SK-N-SH treated with all-trans-retinoic acid at 6 μM for 48 hours (cell line): Measurements from ENCODE around the gene RAPGEF4.
A peak's percentile ranks its signal among the peaks of the same experiment; 100 is the strongest.

Experiments
- ATAC-seq: fragments of 200-7000 bp; cut with Tn5 transposase; 3 replicates; pipeline ENCODE4 v1.9.1; 2020; ENCODE audit warnings: mild to moderate bottlenecking, moderate library complexity
- ARNTL ChIP-seq: fragments of 450-650 bp; formaldehyde crosslinking; IDR thresholded peaks from 2 replicates; pipeline ENCODE4 v1.5.0; 2020; ENCODE audit warnings: low read depth, mild to moderate bottlenecking, moderate library complexity, borderline replicate concordance
- ESRRG ChIP-seq: fragments of 250-450 bp; sonication (Bioruptor Pico); IDR thresholded peaks from 2 replicates; pipeline ENCODE4 v1.6.1; 2021; ENCODE audit warnings: mild to moderate bottlenecking
- GLIS3 ChIP-seq: fragments of 250-450 bp; sonication (Bioruptor Pico); IDR thresholded peaks from 2 replicates; pipeline ENCODE4 v1.5.0; 2020; ENCODE audit warnings: mild to moderate bottlenecking, moderate library complexity
- ISL1 ChIP-seq: fragments of 250-450 bp; sonication (Bioruptor Pico); IDR thresholded peaks from 2 replicates; pipeline ENCODE4 v2.1.2; 2022; ENCODE audit warnings: mild to moderate bottlenecking, moderate library complexity
- OSR1 ChIP-seq: fragments of 250-450 bp; sonication (Bioruptor Pico); IDR thresholded peaks from 2 replicates; pipeline ENCODE4 v1.8.0; 2022; ENCODE audit warnings: moderate library complexity, mild to moderate bottlenecking, inconsistent platforms
- PPARA ChIP-seq: fragments of 250-450 bp; sonication (Bioruptor Pico); IDR thresholded peaks from 2 replicates; pipeline ENCODE4 v1.5.0; 2020; ENCODE audit warnings: mild to moderate bottlenecking, borderline replicate concordance
- RARB ChIP-seq: fragments of 250-450 bp; sonication (Bioruptor Pico); IDR thresholded peaks from 2 replicates; pipeline ENCODE4 v1.8.0; 2021; ENCODE audit warnings: mild to moderate bottlenecking, moderate library complexity
- TCF4 ChIP-seq: fragments of 250-450 bp; sonication (Bioruptor Pico); IDR thresholded peaks from 2 replicates; pipeline ENCODE4 v1.8.0; 2021; ENCODE audit warnings: mild to moderate bottlenecking, moderate library complexity, borderline replicate concordance
- TOX ChIP-seq: fragments of 250-450 bp; sonication (Bioruptor Pico); IDR thresholded peaks from 2 replicates; pipeline ENCODE4 v1.8.0; 2021; ENCODE audit warnings: mild to moderate bottlenecking, moderate library complexity, borderline replicate concordance
- ZC3H10 ChIP-seq: fragments of 250-450 bp; sonication (Bioruptor Pico); IDR thresholded peaks from 2 replicates; pipeline ENCODE4 v1.5.1; 2021; ENCODE audit warnings: mild to moderate bottlenecking, moderate library complexity
- ZFP3 ChIP-seq: fragments of 250-450 bp; sonication (Bioruptor Pico); IDR thresholded peaks from 2 replicates; pipeline ENCODE4 v1.5.0; 2020; ENCODE audit warnings: mild to moderate bottlenecking, moderate library complexity
- ZFP30 ChIP-seq: fragments of 450-650 bp; formaldehyde crosslinking; IDR thresholded peaks from 2 replicates; pipeline ENCODE4 v1.5.0; 2022; ENCODE audit warnings: mild to moderate bottlenecking, moderate library complexity
- ZNF565 ChIP-seq: fragments of 450-650 bp; formaldehyde crosslinking; conservative IDR thresholded peaks from 2 replicates; pipeline ENCODE4 v1.5.0; 2020; ENCODE audit warnings: low read depth, mild to moderate bottlenecking, moderate library complexity
- ZNF70 ChIP-seq: fragments of 450-650 bp; formaldehyde crosslinking; IDR thresholded peaks from 2 replicates; pipeline ENCODE4 v1.5.0; 2020; ENCODE audit warnings: mild to moderate bottlenecking, moderate library complexity
- ZNF8 ChIP-seq: fragments of 450-650 bp; formaldehyde crosslinking; IDR thresholded peaks from 2 replicates; pipeline ENCODE4 v1.5.0; 2020; ENCODE audit warnings: mild to moderate bottlenecking, moderate library complexity
- TF ChIP-seq, protein P1 (sequence below): fragments of 250-450 bp; sonication (Bioruptor Pico); IDR thresholded peaks from 2 replicates; pipeline ENCODE4 v1.5.0; 2020; ENCODE audit warnings: mild to moderate bottlenecking, moderate library complexity
- TF ChIP-seq, protein P2 (sequence below): fragments of 250-450 bp; sonication (Bioruptor Pico); IDR thresholded peaks from 2 replicates; pipeline ENCODE4 v1.5.1; 2021; ENCODE audit warnings: mild to moderate bottlenecking, moderate library complexity
- TF ChIP-seq, protein P3 (sequence below): fragments of 250-450 bp; sonication (Bioruptor Pico); IDR thresholded peaks from 2 replicates; pipeline ENCODE4 v1.8.0; 2020; ENCODE audit warnings: mild to moderate bottlenecking, moderate library complexity, borderline replicate concordance
- TF ChIP-seq, protein P4 (sequence below): fragments of 250-450 bp; sonication (Bioruptor Pico); IDR thresholded peaks from 2 replicates; pipeline ENCODE4 v1.5.1; 2020; ENCODE audit warnings: low read depth, mild to moderate bottlenecking, moderate library complexity

The RAPGEF4 gene

DNA sequence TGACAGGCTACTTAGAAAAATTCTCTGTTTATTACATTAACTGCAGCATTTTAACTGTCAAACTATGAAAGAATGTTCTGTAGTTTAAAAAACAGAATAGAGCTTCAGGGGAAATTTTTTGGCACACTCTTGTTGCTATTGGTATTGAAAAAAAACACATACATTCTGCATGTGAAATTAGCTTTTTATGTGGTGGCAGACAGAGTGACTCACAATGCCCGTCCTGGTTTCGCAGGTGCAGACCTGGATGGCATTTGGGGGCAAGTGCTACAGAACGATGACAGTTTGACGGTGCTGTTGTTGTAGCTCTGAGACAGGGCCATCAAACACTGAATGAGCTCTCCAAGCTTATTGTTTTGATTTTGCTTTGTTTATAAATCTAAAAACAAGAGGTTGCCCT is 235.0 kb downstream of the RAPGEF4 start:
- no peak for ATAC-seq

DNA sequence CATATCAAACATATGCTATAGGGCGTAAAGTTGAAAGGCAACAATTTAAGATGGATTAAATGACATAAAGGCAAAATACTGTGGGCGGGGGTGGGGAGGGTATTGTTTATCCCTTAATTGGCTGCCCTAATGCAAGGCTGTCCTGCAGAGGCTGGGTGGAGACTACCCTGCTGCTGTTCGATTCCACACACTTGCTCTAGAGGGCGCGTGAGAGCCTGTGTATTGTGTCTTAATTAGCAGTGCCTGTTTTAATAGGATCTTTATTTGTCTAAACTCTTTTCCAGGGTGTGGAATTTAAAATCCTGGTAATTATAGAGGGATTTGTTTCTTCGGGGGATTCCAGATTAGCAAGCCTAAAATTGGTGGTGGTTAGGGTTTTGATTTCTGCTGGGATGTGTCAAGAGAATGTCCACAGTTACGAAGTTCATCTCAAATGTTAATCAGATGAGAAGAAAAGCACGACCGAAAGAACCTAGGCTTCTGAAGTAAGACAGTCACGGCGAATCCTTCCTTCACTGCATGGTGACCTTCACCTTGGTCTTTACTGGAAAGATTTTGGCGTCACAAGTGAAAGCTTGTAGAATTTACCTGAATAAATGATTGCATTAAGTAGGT is 236.5 kb downstream of the RAPGEF4 start:
- TF ChIP-seq, protein P1, sequence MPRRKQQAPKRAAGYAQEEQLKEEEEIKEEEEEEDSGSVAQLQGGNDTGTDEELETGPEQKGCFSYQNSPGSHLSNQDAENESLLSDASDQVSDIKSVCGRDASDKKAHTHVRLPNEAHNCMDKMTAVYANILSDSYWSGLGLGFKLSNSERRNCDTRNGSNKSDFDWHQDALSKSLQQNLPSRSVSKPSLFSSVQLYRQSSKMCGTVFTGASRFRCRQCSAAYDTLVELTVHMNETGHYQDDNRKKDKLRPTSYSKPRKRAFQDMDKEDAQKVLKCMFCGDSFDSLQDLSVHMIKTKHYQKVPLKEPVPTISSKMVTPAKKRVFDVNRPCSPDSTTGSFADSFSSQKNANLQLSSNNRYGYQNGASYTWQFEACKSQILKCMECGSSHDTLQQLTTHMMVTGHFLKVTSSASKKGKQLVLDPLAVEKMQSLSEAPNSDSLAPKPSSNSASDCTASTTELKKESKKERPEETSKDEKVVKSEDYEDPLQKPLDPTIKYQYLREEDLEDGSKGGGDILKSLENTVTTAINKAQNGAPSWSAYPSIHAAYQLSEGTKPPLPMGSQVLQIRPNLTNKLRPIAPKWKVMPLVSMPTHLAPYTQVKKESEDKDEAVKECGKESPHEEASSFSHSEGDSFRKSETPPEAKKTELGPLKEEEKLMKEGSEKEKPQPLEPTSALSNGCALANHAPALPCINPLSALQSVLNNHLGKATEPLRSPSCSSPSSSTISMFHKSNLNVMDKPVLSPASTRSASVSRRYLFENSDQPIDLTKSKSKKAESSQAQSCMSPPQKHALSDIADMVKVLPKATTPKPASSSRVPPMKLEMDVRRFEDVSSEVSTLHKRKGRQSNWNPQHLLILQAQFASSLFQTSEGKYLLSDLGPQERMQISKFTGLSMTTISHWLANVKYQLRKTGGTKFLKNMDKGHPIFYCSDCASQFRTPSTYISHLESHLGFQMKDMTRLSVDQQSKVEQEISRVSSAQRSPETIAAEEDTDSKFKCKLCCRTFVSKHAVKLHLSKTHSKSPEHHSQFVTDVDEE (CRISPR knock-in tag) = no peak
- TF ChIP-seq TOX (CRISPR knock-in tag) (no peak), ESRRG (CRISPR knock-in tag) (no peak), ISL1 (CRISPR knock-in tag) (no peak), ZFP3 (CRISPR knock-in tag) (no peak), ZNF565 (CRISPR knock-in tag) (no peak), PPARA (CRISPR knock-in tag) (no peak), OSR1 (CRISPR knock-in tag) (no peak), GLIS3 (CRISPR knock-in tag) (no peak), ZFP30 (CRISPR knock-in tag) (no peak), ZC3H10 (no peak), RARB (CRISPR knock-in tag) (no peak), TCF4 (no peak)
- TF ChIP-seq, protein P2, sequence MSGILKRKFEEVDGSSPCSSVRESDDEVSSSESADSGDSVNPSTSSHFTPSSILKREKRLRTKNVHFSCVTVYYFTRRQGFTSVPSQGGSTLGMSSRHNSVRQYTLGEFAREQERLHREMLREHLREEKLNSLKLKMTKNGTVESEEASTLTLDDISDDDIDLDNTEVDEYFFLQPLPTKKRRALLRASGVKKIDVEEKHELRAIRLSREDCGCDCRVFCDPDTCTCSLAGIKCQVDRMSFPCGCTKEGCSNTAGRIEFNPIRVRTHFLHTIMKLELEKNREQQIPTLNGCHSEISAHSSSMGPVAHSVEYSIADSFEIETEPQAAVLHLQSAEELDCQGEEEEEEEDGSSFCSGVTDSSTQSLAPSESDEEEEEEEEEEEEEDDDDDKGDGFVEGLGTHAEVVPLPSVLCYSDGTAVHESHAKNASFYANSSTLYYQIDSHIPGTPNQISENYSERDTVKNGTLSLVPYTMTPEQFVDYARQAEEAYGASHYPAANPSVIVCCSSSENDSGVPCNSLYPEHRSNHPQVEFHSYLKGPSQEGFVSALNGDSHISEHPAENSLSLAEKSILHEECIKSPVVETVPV (CRISPR knock-in tag) = no peak
- ATAC-seq = peak; percentile 94

More for the DNA sequence above, 235.0 kb downstream of the RAPGEF4 start:
- TF ChIP-seq ZNF565 (CRISPR knock-in tag) (no peak), ESRRG (CRISPR knock-in tag) (no peak), PPARA (CRISPR knock-in tag) (no peak), OSR1 (CRISPR knock-in tag) (no peak), ZNF8 (CRISPR knock-in tag) (no peak), ZNF70 (no peak), RARB (CRISPR knock-in tag) (no peak), ISL1 (CRISPR knock-in tag) (no peak), ARNTL (CRISPR knock-in tag) (no peak), GLIS3 (CRISPR knock-in tag) (no peak)
- TF ChIP-seq, protein P2 (CRISPR knock-in tag) = no peak
- TF ChIP-seq, protein P3, sequence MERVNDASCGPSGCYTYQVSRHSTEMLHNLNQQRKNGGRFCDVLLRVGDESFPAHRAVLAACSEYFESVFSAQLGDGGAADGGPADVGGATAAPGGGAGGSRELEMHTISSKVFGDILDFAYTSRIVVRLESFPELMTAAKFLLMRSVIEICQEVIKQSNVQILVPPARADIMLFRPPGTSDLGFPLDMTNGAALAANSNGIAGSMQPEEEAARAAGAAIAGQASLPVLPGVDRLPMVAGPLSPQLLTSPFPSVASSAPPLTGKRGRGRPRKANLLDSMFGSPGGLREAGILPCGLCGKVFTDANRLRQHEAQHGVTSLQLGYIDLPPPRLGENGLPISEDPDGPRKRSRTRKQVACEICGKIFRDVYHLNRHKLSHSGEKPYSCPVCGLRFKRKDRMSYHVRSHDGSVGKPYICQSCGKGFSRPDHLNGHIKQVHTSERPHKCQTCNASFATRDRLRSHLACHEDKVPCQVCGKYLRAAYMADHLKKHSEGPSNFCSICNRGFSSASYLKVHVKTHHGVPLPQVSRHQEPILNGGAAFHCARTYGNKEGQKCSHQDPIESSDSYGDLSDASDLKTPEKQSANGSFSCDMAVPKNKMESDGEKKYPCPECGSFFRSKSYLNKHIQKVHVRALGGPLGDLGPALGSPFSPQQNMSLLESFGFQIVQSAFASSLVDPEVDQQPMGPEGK (CRISPR knock-in tag) = no peak
- TF ChIP-seq, protein P1 (CRISPR knock-in tag) = no peak
- TF ChIP-seq, protein P4, sequence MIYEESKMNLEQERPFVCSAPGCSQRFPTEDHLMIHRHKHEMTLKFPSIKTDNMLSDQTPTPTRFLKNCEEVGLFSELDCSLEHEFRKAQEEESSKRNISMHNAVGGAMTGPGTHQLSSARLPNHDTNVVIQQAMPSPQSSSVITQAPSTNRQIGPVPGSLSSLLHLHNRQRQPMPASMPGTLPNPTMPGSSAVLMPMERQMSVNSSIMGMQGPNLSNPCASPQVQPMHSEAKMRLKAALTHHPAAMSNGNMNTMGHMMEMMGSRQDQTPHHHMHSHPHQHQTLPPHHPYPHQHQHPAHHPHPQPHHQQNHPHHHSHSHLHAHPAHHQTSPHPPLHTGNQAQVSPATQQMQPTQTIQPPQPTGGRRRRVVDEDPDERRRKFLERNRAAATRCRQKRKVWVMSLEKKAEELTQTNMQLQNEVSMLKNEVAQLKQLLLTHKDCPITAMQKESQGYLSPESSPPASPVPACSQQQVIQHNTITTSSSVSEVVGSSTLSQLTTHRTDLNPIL (CRISPR knock-in tag) = no peak
